Measurements from ENCODE around the gene OR6M1. TPM values are rescaled to one million over a fixed set of nuclear protein-coding genes. Genes with fewer than 3 reads are reported as not detected.

The OR6M1 gene
- not detected in 2 replicates for total RNA-seq

GRCh38 chr11:123806249-123806648 is at the start of gene OR6M1:
Gene OR6M1, minus strand, starts transcription at chr11:123806349. Its CDS starts 0 bp downstream, at chr11:123806349.

Other genes with a start within 250 kb of the OR6M1 start
- gene SCN3B, start 151.7 kb downstream of the OR6M1 start, total RNA-seq = 0.44 and 1.1 TPM in 2 replicates
- 2.7 and 7.5 TPM in 2 replicates for gene ZNF202, start 64.7 kb downstream of the OR6M1 start, total RNA-seq
- not detected in 2 replicates for gene OR6X1, start 51.8 kb downstream of the OR6M1 start, total RNA-seq
- gene TMEM225, start 79.3 kb upstream of the OR6M1 start, total RNA-seq = not detected in 2 replicates
- gene OR8D4, start 95.8 kb upstream of the OR6M1 start, total RNA-seq = not detected in 2 replicates
- not detected in 2 replicates for gene OR4D5, start 133.3 kb upstream of the OR6M1 start, total RNA-seq
- gene OR6T1, start 137.5 kb upstream of the OR6M1 start, total RNA-seq = not detected in 2 replicates
- gene OR10S1, start 171.4 kb upstream of the OR6M1 start, total RNA-seq = not detected in 2 replicates
- gene OR10G6, start 188.8 kb upstream of the OR6M1 start, total RNA-seq = not detected in 2 replicates
- gene OR10G4, start 206.6 kb upstream of the OR6M1 start, total RNA-seq = not detected in 2 replicates
- not detected in 2 replicates for gene OR10G9, start 216.7 kb upstream of the OR6M1 start, total RNA-seq
- gene OR10G8, start 220.4 kb upstream of the OR6M1 start, total RNA-seq = not detected in 2 replicates
- gene OR10G7, start 235.0 kb upstream of the OR6M1 start, total RNA-seq = not detected in 2 replicates